Prostate gland (tissue), 2 donors: ENCODE data around the gene SNX21.

Experiments used
- POLR2AphosphoS5 ChIP-seq: sonication (generic); formaldehyde crosslinking; IDR thresholded peaks from one replicate; pipeline ENCODE4 v1.6.1; 2017; ENCODE audit warnings: antibody characterized with exemption
- TF ChIP-seq, protein P1 (sequence below), 4 experiments: fragments of 200-600 bp in 2 of 4; fragments of 450-650 bp in 2 of 4; sonication (generic) in 2 of 4; IDR thresholded peaks; 1 replicate in 3 of 4; 2 replicates in 1 of 4; pipeline ENCODE4 v1.5.1; 2016 to 2019; ENCODE audit warnings: antibody characterized with exemption in 4 of 4, mild to moderate bottlenecking in 2 of 4, moderate library complexity in 2 of 4

DNA sequence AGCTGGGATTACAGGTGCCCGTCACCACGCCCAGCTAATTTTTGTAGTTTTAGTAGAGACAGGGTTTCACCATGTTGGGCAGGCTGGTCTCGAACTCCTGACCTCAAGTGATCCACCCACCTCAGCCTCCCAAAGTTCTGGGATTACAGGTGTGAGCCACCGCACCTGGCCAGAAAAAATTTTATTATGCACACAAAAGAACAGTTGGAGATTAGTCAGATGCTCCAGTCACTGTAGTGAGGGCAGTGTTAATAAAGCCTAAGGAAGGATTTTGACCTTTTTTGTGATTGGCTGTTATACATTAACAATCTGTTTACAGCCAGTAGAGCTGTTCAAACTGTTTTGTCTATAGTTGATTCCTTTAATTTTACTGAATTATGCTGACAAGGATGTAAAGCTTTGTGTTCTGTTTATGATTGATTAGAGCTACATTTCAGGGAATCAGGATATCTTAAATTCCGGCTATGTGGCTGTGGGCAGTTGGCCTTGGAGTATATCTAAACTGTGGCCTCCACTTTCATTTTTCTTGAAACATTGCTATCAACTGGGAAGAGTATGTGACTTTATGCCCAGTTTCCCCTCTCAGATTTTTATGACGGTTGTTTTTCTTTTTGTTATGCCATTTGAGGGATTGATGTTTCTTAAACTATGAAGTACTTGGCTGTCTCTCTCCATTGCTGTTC lies 33.7 kb downstream of the SNX21 start:
- TF ChIP-seq, protein P1, sequence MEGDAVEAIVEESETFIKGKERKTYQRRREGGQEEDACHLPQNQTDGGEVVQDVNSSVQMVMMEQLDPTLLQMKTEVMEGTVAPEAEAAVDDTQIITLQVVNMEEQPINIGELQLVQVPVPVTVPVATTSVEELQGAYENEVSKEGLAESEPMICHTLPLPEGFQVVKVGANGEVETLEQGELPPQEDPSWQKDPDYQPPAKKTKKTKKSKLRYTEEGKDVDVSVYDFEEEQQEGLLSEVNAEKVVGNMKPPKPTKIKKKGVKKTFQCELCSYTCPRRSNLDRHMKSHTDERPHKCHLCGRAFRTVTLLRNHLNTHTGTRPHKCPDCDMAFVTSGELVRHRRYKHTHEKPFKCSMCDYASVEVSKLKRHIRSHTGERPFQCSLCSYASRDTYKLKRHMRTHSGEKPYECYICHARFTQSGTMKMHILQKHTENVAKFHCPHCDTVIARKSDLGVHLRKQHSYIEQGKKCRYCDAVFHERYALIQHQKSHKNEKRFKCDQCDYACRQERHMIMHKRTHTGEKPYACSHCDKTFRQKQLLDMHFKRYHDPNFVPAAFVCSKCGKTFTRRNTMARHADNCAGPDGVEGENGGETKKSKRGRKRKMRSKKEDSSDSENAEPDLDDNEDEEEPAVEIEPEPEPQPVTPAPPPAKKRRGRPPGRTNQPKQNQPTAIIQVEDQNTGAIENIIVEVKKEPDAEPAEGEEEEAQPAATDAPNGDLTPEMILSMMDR (IDR thresholded peaks at IDR 0.05): no peak
- TF ChIP-seq POLR2AphosphoS5: no peak
